Trophoblast cell (in vitro differentiated cells and primary cell): ENCODE results near the gene PARD6A.
A peak's percentile ranks its signal among the peaks of the same experiment; 100 is the strongest.

Source experiments
- DNase-seq, 2 donors: peaks; one replicate each; pipeline ENCODE4 v3.0.0-alpha.2; 2016
- H2AFZ ChIP-seq: 2 replicates; pipeline ENCODE4 v1.6.1; 2013; ENCODE audit warnings: low read length, moderate library complexity, mild to moderate bottlenecking; ENCODE audit not compliant: insufficient read depth, poor library complexity
- H2AK5ac ChIP-seq: 2 replicates; pipeline ENCODE4 v1.6.1; 2013; ENCODE audit warnings: mild to moderate bottlenecking, low read length
- H2BK120ac ChIP-seq: 2 replicates; pipeline ENCODE4 v1.6.1; 2013; ENCODE audit warnings: low read length, mild to moderate bottlenecking, moderate library complexity; ENCODE audit not compliant: insufficient read depth, poor library complexity
- H2BK12ac ChIP-seq: 2 replicates; pipeline ENCODE4 v1.6.1; 2013; ENCODE audit warnings: mild to moderate bottlenecking, low read length, moderate library complexity
- H2BK5ac ChIP-seq: 2 replicates; pipeline ENCODE4 v1.6.1; 2013; ENCODE audit warnings: low read length, low read depth, moderate library complexity, mild to moderate bottlenecking; ENCODE audit not compliant: poor library complexity
- H3K14ac ChIP-seq: 2 replicates; pipeline ENCODE4 v1.6.1; 2013; ENCODE audit warnings: mild to moderate bottlenecking, low read length
- H3K18ac ChIP-seq: 2 replicates; pipeline ENCODE4 v1.6.1; 2013; ENCODE audit warnings: mild to moderate bottlenecking, low read length
- H3K23ac ChIP-seq: 2 replicates; pipeline ENCODE4 v1.6.1; 2013; ENCODE audit warnings: low read length
- H3K27ac ChIP-seq: 2 replicates; pipeline ENCODE4 v1.5.1; 2013; ENCODE audit warnings: low read depth, mild to moderate bottlenecking, inconsistent platforms, low read length, moderate library complexity
- H3K27me3 ChIP-seq: 2 replicates; pipeline ENCODE4 v1.6.1; 2013; ENCODE audit warnings: inconsistent platforms, mild to moderate bottlenecking, low read length, moderate library complexity; ENCODE audit not compliant: insufficient read depth
- H3K36me3 ChIP-seq, 2 experiments: 1 replicate in 1 of 2; 2 replicates in 1 of 2; pipeline ENCODE4 v1.6.1; 2013; ENCODE audit warnings: low read length in 2 of 2, mild to moderate bottlenecking in 2 of 2, moderate library complexity in 1 of 2; ENCODE audit not compliant: insufficient read depth in 2 of 2, control insufficient read depth in 1 of 2
- H3K4ac ChIP-seq: 2 replicates; pipeline ENCODE4 v1.6.1; 2013; ENCODE audit warnings: low read depth, mild to moderate bottlenecking, low read length, moderate library complexity
- H3K4me1 ChIP-seq, 2 experiments: 1 replicate in 1 of 2; 2 replicates in 1 of 2; pipeline ENCODE4 v1.6.1; 2013; ENCODE audit warnings: low read length in 2 of 2, mild to moderate bottlenecking in 2 of 2, moderate library complexity in 1 of 2; ENCODE audit not compliant: insufficient read depth in 2 of 2, control insufficient read depth in 1 of 2
- H3K4me2 ChIP-seq: 2 replicates; pipeline ENCODE4 v1.6.1; 2013; ENCODE audit warnings: inconsistent platforms, mild to moderate bottlenecking, low read length, moderate library complexity
- H3K4me3 ChIP-seq: 2 replicates; pipeline ENCODE4 v1.5.1; 2013; ENCODE audit warnings: mild to moderate bottlenecking, low read depth, low read length, inconsistent platforms
- H3K79me1 ChIP-seq: one replicate; pipeline ENCODE4 v1.6.1; 2013; ENCODE audit warnings: low read length
- H3K79me2 ChIP-seq: 2 replicates; pipeline ENCODE4 v1.6.1; 2013; ENCODE audit warnings: low read length, mild to moderate bottlenecking; ENCODE audit not compliant: control insufficient read depth, insufficient read depth, poor library complexity
- H3K9ac ChIP-seq: 2 replicates; pipeline ENCODE4 v1.6.1; 2013; ENCODE audit warnings: mild to moderate bottlenecking, low read length
- H3K9me3 ChIP-seq: 2 replicates; pipeline ENCODE4 v1.6.1; 2013; ENCODE audit warnings: low read depth, mild to moderate bottlenecking, control low read depth, inconsistent platforms, low read length; ENCODE audit not compliant: insufficient read depth
- H4K12ac ChIP-seq: 2 replicates; pipeline ENCODE4 v1.6.1; 2013; ENCODE audit warnings: low read depth, mild to moderate bottlenecking, low read length, moderate library complexity
- H4K8ac ChIP-seq: 2 replicates; pipeline ENCODE4 v1.6.1; 2013; ENCODE audit warnings: low read depth, mild to moderate bottlenecking, low read length, moderate library complexity
- H4K91ac ChIP-seq: one replicate; pipeline ENCODE4 v1.6.1; 2013; ENCODE audit warnings: low read depth, mild to moderate bottlenecking, low read length, moderate library complexity
- WGBS: extraction: QIAGEN DNeasy Blood & Tissue Kit; methylation state at CpG from one replicate; pipeline ENCODE4 v1.1.7; 2013; ENCODE audit warnings: missing lambda C conversion rate; ENCODE audit not compliant: insufficient read length, insufficient coverage; ENCODE audit errors: extremely low coverage; 5-methylcytosine and 5-hydroxymethylcytosine counted together

The PARD6A gene

GRCh38 chr16:67663877-67664222 is 3.1 kb downstream of the PARD6A start:
- no peak for DNase-seq
- no peaks in the 10 kb centered on the region for H3K9me3 ChIP-seq
- no peak overlapping the region for H3K9ac ChIP-seq
- H3K4me1 ChIP-seq: peaks cover 16 to 21% of the 10 kb centered on the region in 2 experiments
- H2AK5ac ChIP-seq: no peak overlapping the region
- no peak overlapping the region for H2BK12ac ChIP-seq
- H3K4me2 ChIP-seq: no peak overlapping the region
- no peak overlapping the region for H3K27ac ChIP-seq
- peaks cover 6% of the 10 kb centered on the region for H3K79me2 ChIP-seq
- H3K18ac ChIP-seq: no peak overlapping the region
- H3K4ac ChIP-seq: no peak overlapping the region
- H3K36me3 ChIP-seq: peaks cover 4% of the 10 kb centered on the region in 2 experiments
- H2BK120ac ChIP-seq: no peak overlapping the region
- no peak overlapping the region for H3K23ac ChIP-seq
- peaks cover 12% of the 10 kb centered on the region for H3K79me1 ChIP-seq
- WGBS: no CpG with 5 or more reads among the region's 6 CpGs
- H3K14ac ChIP-seq: no peak overlapping the region
- H2BK5ac ChIP-seq: no peak overlapping the region
- no peaks in the 10 kb centered on the region for H3K27me3 ChIP-seq
- no peak overlapping the region for H3K4me3 ChIP-seq
- no peak overlapping the region for H4K91ac ChIP-seq
- no peak overlapping the region for H2AFZ ChIP-seq
- H4K12ac ChIP-seq: no peak overlapping the region
- no peak overlapping the region for H4K8ac ChIP-seq

- H2BK120ac ChIP-seq: no peak overlapping the region
- H3K79me1 ChIP-seq: peaks cover 12% of the 10 kb centered on the region
- DNase-seq: no peak
- H3K4me2 ChIP-seq: no peak overlapping the region
- H3K27ac ChIP-seq: no peak overlapping the region
- peaks cover 4% of the 10 kb centered on the region in 2 experiments for H3K36me3 ChIP-seq
- peaks cover 14 to 18% of the 10 kb centered on the region in 2 experiments for H3K4me1 ChIP-seq
- no peak overlapping the region for H3K23ac ChIP-seq
- no peak overlapping the region for H4K91ac ChIP-seq
- H4K8ac ChIP-seq: no peak overlapping the region
- no peak overlapping the region for H4K12ac ChIP-seq
- H3K9me3 ChIP-seq: no peaks in the 10 kb centered on the region
- H2AFZ ChIP-seq: no peak overlapping the region
- peaks cover 6% of the 10 kb centered on the region for H3K79me2 ChIP-seq
- no peaks in the 10 kb centered on the region for H3K27me3 ChIP-seq
- H2BK12ac ChIP-seq: no peak overlapping the region
- no peak overlapping the region for H3K14ac ChIP-seq
- no peak overlapping the region for H3K18ac ChIP-seq
- H3K9ac ChIP-seq: no peak overlapping the region
- no CpG with 5 or more reads among the region's 4 CpGs for WGBS
- H3K4ac ChIP-seq: no peak overlapping the region
- H2AK5ac ChIP-seq: no peak overlapping the region
- H3K4me3 ChIP-seq: no peak overlapping the region
- no peak overlapping the region for H2BK5ac ChIP-seq
These were observed 3.5 kb downstream of the PARD6A start for GRCh38 chr16:67664258-67664657.

- Histone ChIP-seq H2BK12ac (no peak overlapping the region), H3K18ac (no peak overlapping the region), H3K4me3 (no peak overlapping the region), H4K91ac (no peak overlapping the region), H3K14ac (no peak overlapping the region), H3K4me2 (no peak overlapping the region), H4K12ac (no peak overlapping the region), H3K9ac (no peak overlapping the region), H3K4me1 (peaks cover 11 to 14% of the 10 kb centered on the region in 2 experiments), H4K8ac (no peak overlapping the region), H3K9me3 (no peaks in the 10 kb centered on the region), H3K23ac (no peak overlapping the region), H3K79me2 (peaks cover 5% of the 10 kb centered on the region), H2BK5ac (no peak overlapping the region), H2AFZ (no peak overlapping the region), H3K27ac (no peak overlapping the region), H2BK120ac (no peak overlapping the region), H3K4ac (no peak overlapping the region), H3K27me3 (no peaks in the 10 kb centered on the region), H2AK5ac (no peak overlapping the region), H3K79me1 (peaks cover 10% of the 10 kb centered on the region), H3K36me3 (peaks cover 4% of the 10 kb centered on the region in 2 experiments)
- no peak for DNase-seq
- no CpG with 5 or more reads among the region's 7 CpGs for WGBS
These were observed 4.1 kb downstream of the PARD6A start for GRCh38 chr16:67664871-67665270.

GRCh38 chr16:67665598-67665997 is 4.8 kb downstream of the PARD6A start:
- H2AK5ac ChIP-seq: no peak overlapping the region
- peak overlapping the region; percentile 78 for H3K4me2 ChIP-seq
- no peak overlapping the region for H3K27ac ChIP-seq
- no peak overlapping the region for H3K4me3 ChIP-seq
- H3K79me2 ChIP-seq: peaks cover 3% of the 10 kb centered on the region
- no peak overlapping the region for H3K4ac ChIP-seq
- no peak overlapping the region for H4K91ac ChIP-seq
- H3K9me3 ChIP-seq: no peaks in the 10 kb centered on the region
- H2BK12ac ChIP-seq: no peak overlapping the region
- H2AFZ ChIP-seq: no peak overlapping the region
- H2BK5ac ChIP-seq: no peak overlapping the region
- no peak overlapping the region for H3K23ac ChIP-seq
- H3K14ac ChIP-seq: no peak overlapping the region
- H3K18ac ChIP-seq: no peak overlapping the region
- H3K36me3 ChIP-seq: peaks cover 4% of the 10 kb centered on the region in 2 experiments
- peaks cover 11 to 14% of the 10 kb centered on the region in 2 experiments for H3K4me1 ChIP-seq
- H3K9ac ChIP-seq: no peak overlapping the region
- peaks cover 5% of the 10 kb centered on the region for H3K79me1 ChIP-seq
- no peak for DNase-seq
- H2BK120ac ChIP-seq: no peak overlapping the region
- H3K27me3 ChIP-seq: no peaks in the 10 kb centered on the region
- no peak overlapping the region for H4K12ac ChIP-seq
- no CpG with 5 or more reads among the region's 5 CpGs for WGBS
- peak overlapping the region; percentile 3 for H4K8ac ChIP-seq
